OCI-M1 (cell line): Measurements from ENCODE around the gene BBS4.
A peak's percentile ranks its signal among the peaks of the same experiment; 100 is the strongest.

Experiments
- DNase-seq: peaks from one replicate; lab custom pipeline; 2025; lab: John Stamatoyannopoulos, UW

Gene BBS4

GRCh38 chr15:72764656-72765055 is 78.6 kb downstream of the BBS4 start:
- DNase-seq, result no peak

DNA sequence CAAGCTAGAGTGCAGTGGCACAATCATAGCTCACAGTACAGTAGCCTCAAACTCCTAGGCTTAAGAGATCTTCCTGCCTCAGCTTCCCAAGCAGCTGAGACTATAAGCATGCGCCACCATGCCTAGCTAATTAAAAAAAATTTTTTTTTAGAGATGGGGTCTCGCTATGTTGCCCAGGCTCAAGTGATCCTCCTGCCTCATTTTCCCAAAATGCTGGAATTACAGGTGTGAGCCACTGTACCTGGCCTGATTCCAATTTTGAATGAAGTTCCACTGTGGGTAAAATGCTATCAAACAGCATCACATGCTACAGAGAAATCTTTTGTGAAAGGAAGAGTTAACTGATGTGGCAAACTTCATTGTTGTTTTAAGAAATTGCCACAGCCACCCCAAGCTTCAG is 80.0 kb downstream of the BBS4 start:
- DNase-seq, result no peak

GRCh38 chr15:72766780-72767179 is 80.8 kb downstream of the BBS4 start:
- DNase-seq, result no peak

DNA sequence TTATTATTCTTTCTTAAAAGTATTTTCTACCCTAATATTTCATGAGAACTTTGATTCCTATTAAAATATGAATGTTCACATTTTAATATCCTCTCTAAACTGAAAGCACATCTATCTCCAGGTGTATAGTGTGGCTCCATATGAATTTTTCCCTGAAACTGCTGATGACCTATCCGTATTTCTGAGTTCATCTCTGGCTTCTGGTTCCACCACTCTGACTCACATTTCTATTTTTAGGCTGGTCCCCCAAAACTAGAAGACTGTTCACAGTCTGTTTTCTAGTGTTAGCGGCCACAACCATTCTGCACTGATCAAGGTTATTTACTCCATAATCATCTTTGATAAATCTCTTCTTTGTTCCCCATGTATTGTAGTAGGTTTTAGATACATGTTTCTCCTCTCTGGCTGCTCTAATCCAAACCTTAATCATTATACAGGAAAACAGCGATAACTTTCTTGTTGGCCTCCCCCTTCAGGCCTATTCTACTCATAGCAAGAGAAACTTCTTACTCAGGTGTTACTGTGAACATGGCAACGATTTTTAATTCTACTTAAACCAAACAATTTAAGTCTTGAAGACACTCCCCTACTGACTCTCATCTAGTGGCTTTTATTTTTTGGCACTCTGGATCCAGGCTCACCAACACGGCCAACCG is 84.8 kb downstream of the BBS4 start:
- DNase-seq, result no peak

GRCh38 chr15:72771329-72771725 is 85.3 kb downstream of the BBS4 start:
- DNase-seq, result no peak

- peak; percentile 44 for DNase-seq
Observed at GRCh38 chr15:72774696-72775383, 88.8 kb downstream of the BBS4 start.

- no peak for DNase-seq
Observed at GRCh38 chr15:72778796-72779195, 92.8 kb downstream of the BBS4 start.

DNA sequence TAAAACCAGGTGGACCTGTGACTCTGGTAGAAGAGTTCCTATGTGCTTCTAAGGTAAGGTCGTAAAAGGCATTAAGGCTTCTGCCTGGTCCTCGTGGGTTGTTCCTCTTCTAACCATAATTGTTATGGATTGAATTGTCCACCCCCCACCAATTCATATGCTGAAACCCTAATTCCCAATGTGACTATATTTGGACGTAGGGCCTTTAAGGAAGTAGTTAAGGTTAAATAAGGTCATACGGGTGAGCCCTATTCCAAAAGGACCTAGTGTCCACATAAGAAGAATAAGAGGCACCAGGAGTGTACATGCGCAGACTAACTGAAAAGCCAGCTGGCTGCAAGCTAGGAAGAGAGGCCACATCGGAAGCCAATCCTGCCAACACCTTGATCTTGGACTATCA is 95.6 kb downstream of the BBS4 start:
- DNase-seq, result no peak

DNA sequence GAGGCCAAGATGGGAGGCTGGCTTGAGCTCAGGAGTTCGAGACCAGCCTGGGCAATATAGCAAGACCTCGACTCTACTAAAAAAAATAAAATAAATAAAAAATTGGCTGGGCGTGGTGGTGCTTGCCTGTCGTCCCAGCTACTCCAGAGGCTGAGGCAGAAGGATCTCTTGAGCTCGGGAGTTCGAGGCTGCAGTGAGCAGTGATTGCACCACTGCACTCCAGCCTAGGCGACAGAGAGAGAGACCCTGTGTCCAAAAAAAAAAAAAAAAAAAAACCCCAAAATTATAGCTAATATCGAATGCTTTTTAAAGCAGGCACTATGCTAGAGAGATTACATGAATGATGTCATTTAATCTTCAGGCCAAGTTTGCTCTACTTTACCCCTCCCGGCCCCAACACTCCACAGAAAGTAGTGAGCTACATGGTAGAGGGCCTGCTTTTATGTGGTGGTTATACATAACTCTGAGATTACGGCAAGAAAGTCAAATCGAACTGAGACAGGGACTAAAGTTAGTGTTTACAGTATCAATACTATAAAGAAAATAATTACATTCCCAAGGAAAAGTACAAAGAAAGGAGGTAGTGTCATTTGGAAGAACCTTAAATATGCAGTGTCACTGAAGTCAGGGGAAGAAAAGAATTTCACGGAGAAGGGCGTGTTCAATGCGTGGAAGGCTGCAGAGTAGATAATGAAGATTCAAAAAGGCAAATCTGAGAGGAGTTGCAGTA is 96.4 kb downstream of the BBS4 start:
- DNase-seq, result no peak

DNA sequence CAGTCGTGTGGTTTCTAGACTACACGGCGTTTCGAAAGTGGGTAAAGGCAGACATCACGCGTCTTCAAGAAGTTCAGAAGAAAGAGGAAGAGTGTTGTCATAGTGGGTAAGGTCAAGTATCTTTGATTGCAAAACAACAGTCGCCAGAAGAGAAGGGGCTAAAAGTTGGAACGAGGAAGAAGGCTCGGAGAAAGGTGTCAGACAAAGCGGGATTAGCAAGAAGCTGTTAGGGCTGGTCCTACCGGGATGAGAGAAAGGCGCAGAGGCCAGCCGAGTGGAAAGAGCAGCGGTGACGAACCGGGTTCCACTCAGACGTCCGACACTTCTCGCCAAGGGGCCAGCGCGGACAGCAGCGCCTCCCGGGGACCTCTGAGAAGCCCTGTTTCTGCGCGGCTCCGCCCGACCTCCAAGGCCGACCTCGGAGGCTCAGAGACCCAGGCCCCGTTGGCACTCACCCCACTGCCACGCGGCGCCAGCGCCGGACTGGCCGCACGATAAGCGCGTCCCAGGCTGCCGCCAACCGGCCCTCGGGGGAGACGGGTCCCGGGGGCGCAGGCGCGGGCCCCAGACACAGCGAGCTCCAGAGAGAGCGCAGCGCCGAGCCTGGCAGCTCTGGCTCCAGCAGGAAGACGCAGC is 97.1 kb downstream of the BBS4 start:
- DNase-seq, result peak; percentile 88

GRCh38 chr15:72783640-72784455 is 97.8 kb downstream of the BBS4 start, which contains the start of gene ADPGK:
Gene ADPGK (minus strand): TSS chr15:72783758. CDS start chr15:72783691, 67 bp downstream.
- DNase-seq, result peak; percentile 96

- no peak for DNase-seq
Observed at GRCh38 chr15:72784456-72784876, 98.5 kb downstream of the BBS4 start.

DNA sequence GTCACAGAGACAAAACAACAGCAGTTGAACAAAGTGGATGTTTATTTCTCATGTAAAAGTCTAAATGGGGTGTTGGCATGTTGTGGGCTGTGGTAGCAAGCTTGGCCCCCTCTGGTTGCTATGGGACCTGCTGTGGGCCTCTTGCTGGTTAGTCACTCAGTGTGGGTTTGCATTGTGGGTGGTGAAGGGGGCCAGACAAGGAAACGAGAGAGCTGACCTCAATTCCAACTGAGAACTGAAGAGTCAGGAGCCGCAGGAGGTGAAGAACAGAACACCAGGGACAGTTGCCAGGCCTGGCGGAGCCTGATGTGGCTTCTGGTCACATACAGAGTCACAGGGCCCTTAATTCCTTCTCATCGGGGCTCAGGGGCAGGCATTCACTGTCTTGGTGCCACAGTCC is 99.4 kb downstream of the BBS4 start:
- no peak for DNase-seq

DNA sequence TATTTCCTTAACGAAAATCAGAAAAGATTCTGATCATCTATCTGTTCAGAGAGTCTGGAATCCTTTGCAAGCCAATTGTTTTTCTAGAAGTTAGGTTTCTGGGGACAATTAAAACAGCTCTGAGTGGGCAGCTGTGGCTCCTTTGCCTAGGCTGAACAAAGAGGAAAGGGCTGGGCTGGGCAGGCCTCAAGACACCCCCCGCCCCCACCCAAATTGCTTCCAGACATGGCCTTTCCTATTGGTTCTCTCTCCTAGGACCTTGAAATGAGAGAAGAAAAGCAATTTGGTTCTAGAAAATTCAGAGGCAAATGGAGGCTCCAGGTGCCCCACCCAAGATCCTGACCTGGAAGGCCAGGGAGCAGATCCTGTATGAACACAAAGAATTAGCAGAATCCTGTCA is 99.8 kb downstream of the BBS4 start:
- DNase-seq, result no peak

- no peak for DNase-seq
Observed at GRCh38 chr15:72786242-72786641, 100.2 kb downstream of the BBS4 start.

DNA sequence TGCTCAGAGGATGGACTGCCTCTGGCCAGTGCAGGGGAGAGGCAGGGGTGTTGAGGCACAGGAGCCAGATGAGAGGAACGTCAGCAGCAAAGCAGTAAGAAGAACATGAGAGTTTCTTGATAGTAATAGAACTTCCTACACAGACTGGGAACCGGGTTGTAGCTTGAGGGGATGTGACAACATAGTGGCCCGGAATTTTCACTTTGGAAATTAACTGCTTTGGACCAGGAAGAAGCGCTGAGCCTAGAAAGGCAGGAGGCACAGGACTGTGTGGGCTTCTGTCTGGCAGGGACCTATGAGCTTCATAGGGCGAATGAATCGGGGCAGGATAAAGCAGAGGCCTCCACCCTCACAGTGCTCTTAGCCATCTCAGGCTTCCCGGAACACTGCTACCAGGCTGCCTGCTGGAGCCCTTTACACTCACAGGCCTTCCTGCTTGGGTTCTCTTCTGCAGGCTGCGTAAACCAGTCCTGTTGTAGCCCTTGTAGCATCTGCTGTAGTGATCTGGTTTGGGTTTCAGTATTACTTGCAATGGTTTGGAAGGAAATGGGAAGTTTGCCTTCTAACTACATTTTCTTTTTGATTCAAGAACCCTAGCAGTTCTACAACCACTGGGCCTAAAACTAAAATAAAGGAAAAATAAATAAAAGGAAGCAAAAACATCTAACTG is 100.8 kb downstream of the BBS4 start:
- no peak for DNase-seq

- DNase-seq, result no peak
Observed at GRCh38 chr15:72787526-72787925, 101.5 kb downstream of the BBS4 start.
